GM19397 (cell line): ENCODE data around the gene STX3.
"Not testable (repeated sequence)": the region's sequence is repeated elsewhere in the genome, so short reads cannot be mapped to it uniquely, and the experiment has no call there.

Experiments used
- ATAC-seq: cut with Tn5 transposase; IDR thresholded peaks from one replicate; pipeline ENCODE4 v1.9.1; 2021; ENCODE audit warnings: mild to moderate bottlenecking, moderate library complexity; ENCODE audit not compliant: unreplicated experiment

Gene STX3

GRCh38 chr11:59787255-59787588 is 32.0 kb downstream of the STX3 start:
- ATAC-seq, result no peak

- ATAC-seq, result no peak
Measured at GRCh38 chr11:59787816-59788215, 32.6 kb downstream of the STX3 start.

- ATAC-seq, result no peak
Measured at GRCh38 chr11:59791639-59792038, 36.5 kb downstream of the STX3 start.

GRCh38 chr11:59792507-59792906 is 37.3 kb downstream of the STX3 start:
- no peak for ATAC-seq

- no peak for ATAC-seq
Measured at GRCh38 chr11:59794417-59794816, 39.2 kb downstream of the STX3 start.

- ATAC-seq, result no peak
Measured at GRCh38 chr11:59800390-59801025, 45.3 kb downstream of the STX3 start.

- ATAC-seq, result no peak
Measured at GRCh38 chr11:59801160-59801706, 46.1 kb downstream of the STX3 start.

- ATAC-seq, result no peak
Measured at GRCh38 chr11:59801981-59802638, 46.9 kb downstream of the STX3 start.

GRCh38 chr11:59802639-59803176 is 47.5 kb downstream of the STX3 start:
- no peak for ATAC-seq

- ATAC-seq, result no peak
Measured at GRCh38 chr11:59804061-59804460, 48.9 kb downstream of the STX3 start.

GRCh38 chr11:59807047-59807610 is 52.0 kb downstream of the STX3 start:
- ATAC-seq, result no peak

GRCh38 chr11:59810189-59810910 is 55.2 kb downstream of the STX3 start, which contains the start of gene MRPL16:
TSS of gene MRPL16 (minus strand) at chr11:59810778. CDS start at chr11:59810658, 120 bp downstream.
- ATAC-seq, result peak; percentile 99

- no peak for ATAC-seq
Measured at GRCh38 chr11:59810911-59811259, 55.7 kb downstream of the STX3 start.

GRCh38 chr11:59812220-59812619 is 57.0 kb downstream of the STX3 start:
- no peak for ATAC-seq

- ATAC-seq, result no peak
Measured at GRCh38 chr11:59813364-59813763, 58.2 kb downstream of the STX3 start.

- no peak for ATAC-seq
Measured at GRCh38 chr11:59814021-59814420, 58.8 kb downstream of the STX3 start.

- no peak for ATAC-seq
Measured at GRCh38 chr11:59815754-59816153, 60.6 kb downstream of the STX3 start.

GRCh38 chr11:59816434-59816833 is 61.3 kb downstream of the STX3 start:
- ATAC-seq, result not testable (repeated sequence)

GRCh38 chr11:59818572-59818971 is 63.4 kb downstream of the STX3 start:
- ATAC-seq, result no peak

GRCh38 chr11:59822989-59823566 is 67.9 kb downstream of the STX3 start:
- peak; percentile 76 for ATAC-seq

- ATAC-seq, result no peak
Measured at GRCh38 chr11:59829358-59829757, 74.2 kb downstream of the STX3 start.
